A673 (cell line): ENCODE measurements around the gene GARNL3. TPM values are rescaled to one million over a fixed set of nuclear protein-coding genes. Genes with fewer than 3 reads are reported as not detected.

Source experiments
- BruUV-seq: library from RNA; stranded (reverse); fragments of 400-500 nt; replicated peaks from 2 replicates; lab custom pipeline; 2021; lab: Mats Ljungman, UMichigan
- CTCF ChIA-PET: fragments of 300-600 bp; sonication (Branson Sonifier 250); formaldehyde crosslinking; loops from one replicate; lab custom pipeline; 2022; ENCODE audit warnings: antibody characterized with exemption; lab: Charles Lee
- POLR2A ChIA-PET: fragments of 300-600 bp; sonication (Branson Sonifier 250); formaldehyde crosslinking; loops from one replicate; lab custom pipeline; 2022; ENCODE audit warnings: antibody characterized with exemption; ENCODE audit not compliant: low non-redundant PET; lab: Charles Lee
- DNase-seq: peaks from one replicate; pipeline ENCODE4 v3.0.0-alpha.2; 2015; ENCODE audit warnings: low spot score
- H3K27ac ChIP-seq: fragments of 200-600 bp; sonication (generic); 2 replicates; pipeline ENCODE4 v1.5.1; 2016; ENCODE audit warnings: mixed run types, low read depth, mild to moderate bottlenecking, mixed read lengths, antibody characterized with exemption, low read length; ENCODE audit not compliant: poor library complexity, severe bottlenecking
- H3K27me3 ChIP-seq: fragments of 200-600 bp; sonication (generic); replicated peaks from 2 replicates; pipeline ENCODE4 v1.6.1; 2017; ENCODE audit warnings: mixed run types, low read depth, mild to moderate bottlenecking, mixed read lengths, antibody characterized with exemption, low read length; ENCODE audit not compliant: insufficient read depth, poor library complexity
- H3K36me3 ChIP-seq: fragments of 200-600 bp; sonication (generic); 2 replicates; pipeline ENCODE4 v1.6.1; 2016; ENCODE audit warnings: mixed run types, mild to moderate bottlenecking, mixed read lengths, antibody characterized with exemption, low read length; ENCODE audit not compliant: insufficient read depth, poor library complexity, severe bottlenecking
- H3K4me1 ChIP-seq: fragments of 200-600 bp; sonication (generic); 2 replicates; pipeline ENCODE4 v1.6.1; 2017; ENCODE audit warnings: mixed run types, mild to moderate bottlenecking, mixed read lengths, antibody characterized with exemption, low read length; ENCODE audit not compliant: insufficient read depth, poor library complexity, severe bottlenecking
- H3K4me3 ChIP-seq: fragments of 200-600 bp; sonication (generic); 2 replicates; pipeline ENCODE4 v1.5.1; 2016; ENCODE audit warnings: low read depth, mixed run types, mild to moderate bottlenecking, mixed read lengths, low read length; ENCODE audit not compliant: poor library complexity, severe bottlenecking
- H3K9me3 ChIP-seq: fragments of 200-600 bp; sonication (generic); 2 replicates; pipeline ENCODE4 v1.6.1; 2016; ENCODE audit warnings: mixed run types, low read depth, mild to moderate bottlenecking, mixed read lengths, antibody characterized with exemption, low read length; ENCODE audit not compliant: poor library complexity, severe bottlenecking
- EZH2 ChIP-seq: fragments of 200-600 bp; sonication (generic); IDR thresholded peaks from 2 replicates; pipeline ENCODE4 v1.6.1; 2017; ENCODE audit warnings: borderline replicate concordance, low read depth, mild to moderate bottlenecking, mixed read lengths, antibody characterized with exemption, low read length; ENCODE audit not compliant: poor library complexity, severe bottlenecking
- intact Hi-C: fragments of 100-400 bp; cut with micrococcal nuclease; formaldehyde crosslinking; loops from one replicate; pipeline ENCODE4 v1.10.0; 2022; ENCODE audit not compliant: unreplicated experiment
- total RNA-seq: library from RNA; stranded (reverse); gene quantifications from 2 replicates; pipeline ENCODE4 v1.2.3, GENCODE V29; 2021
- TF ChIP-seq, protein P1 (sequence below): fragments of 300-800, 200-600 bp; sonication (generic); conservative IDR thresholded peaks from 2 replicates; pipeline ENCODE4 v1.5.1; 2017; ENCODE audit warnings: low read depth, mild to moderate bottlenecking, antibody characterized with exemption, low read length, moderate library complexity, mixed read lengths

Gene GARNL3
- total RNA-seq, 1 experiment from 2014 or later = 7.8 TPM

DNA sequence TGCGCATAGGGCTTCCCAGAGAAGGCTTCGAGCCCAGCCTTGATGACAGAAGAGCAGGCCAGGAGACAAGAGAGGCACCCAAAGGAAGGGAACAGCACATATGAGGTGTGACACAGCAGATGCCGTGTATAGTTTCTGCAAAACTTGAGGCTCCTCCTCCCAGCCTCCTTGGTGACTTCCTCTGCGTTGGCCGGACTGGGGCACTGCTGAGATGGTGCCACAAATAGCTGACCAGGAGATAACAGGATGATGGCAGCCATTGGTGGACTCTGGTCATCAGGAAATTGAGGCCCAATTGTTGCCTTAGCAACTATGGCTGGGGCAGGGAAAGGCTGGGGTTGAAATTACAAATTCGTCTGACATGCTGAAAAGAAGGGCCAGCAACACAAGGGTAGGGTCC, 154.8 kb downstream of the GARNL3 start:
- CTCF ChIA-PET = no interaction called here
- no peak overlapping the region for H3K27ac ChIP-seq
- BruUV-seq = no TSS peak
- no peak overlapping the region for H3K4me3 ChIP-seq
- H3K27me3 ChIP-seq = no peaks in the 10 kb centered on the region
- DNase-seq = no peak
- TF ChIP-seq, protein P1, sequence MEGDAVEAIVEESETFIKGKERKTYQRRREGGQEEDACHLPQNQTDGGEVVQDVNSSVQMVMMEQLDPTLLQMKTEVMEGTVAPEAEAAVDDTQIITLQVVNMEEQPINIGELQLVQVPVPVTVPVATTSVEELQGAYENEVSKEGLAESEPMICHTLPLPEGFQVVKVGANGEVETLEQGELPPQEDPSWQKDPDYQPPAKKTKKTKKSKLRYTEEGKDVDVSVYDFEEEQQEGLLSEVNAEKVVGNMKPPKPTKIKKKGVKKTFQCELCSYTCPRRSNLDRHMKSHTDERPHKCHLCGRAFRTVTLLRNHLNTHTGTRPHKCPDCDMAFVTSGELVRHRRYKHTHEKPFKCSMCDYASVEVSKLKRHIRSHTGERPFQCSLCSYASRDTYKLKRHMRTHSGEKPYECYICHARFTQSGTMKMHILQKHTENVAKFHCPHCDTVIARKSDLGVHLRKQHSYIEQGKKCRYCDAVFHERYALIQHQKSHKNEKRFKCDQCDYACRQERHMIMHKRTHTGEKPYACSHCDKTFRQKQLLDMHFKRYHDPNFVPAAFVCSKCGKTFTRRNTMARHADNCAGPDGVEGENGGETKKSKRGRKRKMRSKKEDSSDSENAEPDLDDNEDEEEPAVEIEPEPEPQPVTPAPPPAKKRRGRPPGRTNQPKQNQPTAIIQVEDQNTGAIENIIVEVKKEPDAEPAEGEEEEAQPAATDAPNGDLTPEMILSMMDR = no peak
- POLR2A ChIA-PET = interaction anchor here (0.6 kb wide), 1 partner anchor 617 kb away, joined by 6 read pairs; no protein-coding TSS in a partner anchor
- intact Hi-C loops = no loop called here
- no peaks in the 10 kb centered on the region for H3K36me3 ChIP-seq
- H3K4me1 ChIP-seq = no peaks in the 10 kb centered on the region
- no peaks in the 10 kb centered on the region for H3K9me3 ChIP-seq

- Histone ChIP-seq H3K4me1 (peaks cover 5% of the 10 kb centered on the region), H3K27ac (no peak overlapping the region), H3K36me3 (peaks cover 2% of the 10 kb centered on the region), H3K9me3 (no peaks in the 10 kb centered on the region), H3K4me3 (no peak overlapping the region), H3K27me3 (no peaks in the 10 kb centered on the region)
- DNase-seq = no peak
- POLR2A ChIA-PET = no interaction called here
- TF ChIP-seq, protein P1 = no peak
- no peak for TF ChIP-seq EZH2
- intact Hi-C loops = no loop called here
- no TSS peak for BruUV-seq
- CTCF ChIA-PET = no interaction called here
These were observed 156.5 kb downstream of the GARNL3 start for GRCh38 chr9:127421057-127421456.

GRCh38 chr9:127422133-127422782, 157.7 kb downstream of the GARNL3 start:
- intact Hi-C loops = no loop called here
- no peaks in the 10 kb centered on the region for H3K9me3 ChIP-seq
- no peak for DNase-seq
- CTCF ChIA-PET = no interaction called here
- H3K27me3 ChIP-seq = no peaks in the 10 kb centered on the region
- POLR2A ChIA-PET = no interaction called here
- H3K36me3 ChIP-seq = peaks cover 2% of the 10 kb centered on the region
- H3K4me1 ChIP-seq = peaks cover 5% of the 10 kb centered on the region
- no peak overlapping the region for H3K4me3 ChIP-seq
- BruUV-seq = no TSS peak
- TF ChIP-seq, protein P1 = no peak
- TF ChIP-seq EZH2 = no peak
- H3K27ac ChIP-seq = no peak overlapping the region
